MM.1S (cell line): ENCODE measurements around the gene SYT13.

Source experiments
- EZH2 ChIP-seq: fragments of 300-600 bp; sonication (generic); optimal IDR thresholded peaks from 2 replicates; pipeline ENCODE3; 2017; ENCODE audit warnings: low read depth, mild to moderate bottlenecking, antibody characterized with exemption, low read length, mixed read lengths
- EZH2phosphoT487 ChIP-seq: fragments of 300-600 bp; sonication (generic); IDR thresholded peaks from 2 replicates; pipeline ENCODE4 v1.6.1; 2018; ENCODE audit warnings: antibody characterized with exemption, low read length
- TF ChIP-seq, protein P1 (sequence below): fragments of 300-600 bp; sonication (generic); IDR thresholded peaks from 2 replicates; pipeline ENCODE4 v1.5.1; 2016; ENCODE audit warnings: antibody characterized with exemption, low read length, mixed read lengths

DNA sequence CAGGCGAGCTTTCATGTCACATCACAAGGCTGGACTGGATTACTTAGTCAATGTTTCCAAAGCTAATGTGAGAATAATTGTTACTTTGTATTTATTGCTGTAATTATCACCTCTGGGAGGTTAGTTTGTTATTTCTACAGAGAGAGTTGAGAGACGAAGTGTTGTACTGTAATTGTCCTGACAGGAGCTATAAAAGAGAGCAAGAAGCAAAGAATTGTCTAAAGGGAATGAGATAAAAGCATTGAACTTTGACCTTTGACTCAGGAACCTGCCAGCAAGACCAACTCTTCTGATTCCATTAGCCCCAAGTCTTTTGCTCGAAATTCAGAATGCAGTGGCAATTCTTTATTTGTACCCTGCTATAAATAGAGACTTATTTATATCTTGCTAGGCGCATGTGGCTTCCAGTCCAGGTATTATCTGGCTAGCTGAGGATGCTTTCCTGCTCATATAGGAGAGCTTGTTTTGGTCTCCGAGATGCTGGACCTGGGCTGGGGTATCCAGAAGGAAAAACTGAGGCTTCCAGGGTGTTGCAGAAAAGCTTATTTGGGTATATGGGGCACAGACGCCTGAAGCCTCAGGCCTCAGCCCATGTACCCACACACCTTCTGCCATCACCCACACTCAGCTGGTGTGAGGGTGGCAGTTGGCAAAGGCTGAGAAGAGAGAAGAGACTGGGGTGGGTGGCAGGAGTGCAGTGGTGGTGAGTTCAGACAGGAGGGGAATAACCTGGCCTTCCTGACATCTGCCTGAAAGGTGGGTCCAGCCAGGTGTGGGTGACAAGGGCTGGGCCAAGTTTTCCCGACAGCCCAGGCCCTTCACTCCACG lies 40.7 kb downstream of the SYT13 start:
- TF ChIP-seq, protein P1, sequence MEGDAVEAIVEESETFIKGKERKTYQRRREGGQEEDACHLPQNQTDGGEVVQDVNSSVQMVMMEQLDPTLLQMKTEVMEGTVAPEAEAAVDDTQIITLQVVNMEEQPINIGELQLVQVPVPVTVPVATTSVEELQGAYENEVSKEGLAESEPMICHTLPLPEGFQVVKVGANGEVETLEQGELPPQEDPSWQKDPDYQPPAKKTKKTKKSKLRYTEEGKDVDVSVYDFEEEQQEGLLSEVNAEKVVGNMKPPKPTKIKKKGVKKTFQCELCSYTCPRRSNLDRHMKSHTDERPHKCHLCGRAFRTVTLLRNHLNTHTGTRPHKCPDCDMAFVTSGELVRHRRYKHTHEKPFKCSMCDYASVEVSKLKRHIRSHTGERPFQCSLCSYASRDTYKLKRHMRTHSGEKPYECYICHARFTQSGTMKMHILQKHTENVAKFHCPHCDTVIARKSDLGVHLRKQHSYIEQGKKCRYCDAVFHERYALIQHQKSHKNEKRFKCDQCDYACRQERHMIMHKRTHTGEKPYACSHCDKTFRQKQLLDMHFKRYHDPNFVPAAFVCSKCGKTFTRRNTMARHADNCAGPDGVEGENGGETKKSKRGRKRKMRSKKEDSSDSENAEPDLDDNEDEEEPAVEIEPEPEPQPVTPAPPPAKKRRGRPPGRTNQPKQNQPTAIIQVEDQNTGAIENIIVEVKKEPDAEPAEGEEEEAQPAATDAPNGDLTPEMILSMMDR: no peak
- TF ChIP-seq EZH2 (no peak), EZH2phosphoT487 (no peak)
